ENCODE results near the gene TLR10.
"Not testable (repeated sequence)": the region's sequence is repeated elsewhere in the genome, so short reads cannot be mapped to it uniquely, and the experiment has no call there.

The TLR10 gene

DNA sequence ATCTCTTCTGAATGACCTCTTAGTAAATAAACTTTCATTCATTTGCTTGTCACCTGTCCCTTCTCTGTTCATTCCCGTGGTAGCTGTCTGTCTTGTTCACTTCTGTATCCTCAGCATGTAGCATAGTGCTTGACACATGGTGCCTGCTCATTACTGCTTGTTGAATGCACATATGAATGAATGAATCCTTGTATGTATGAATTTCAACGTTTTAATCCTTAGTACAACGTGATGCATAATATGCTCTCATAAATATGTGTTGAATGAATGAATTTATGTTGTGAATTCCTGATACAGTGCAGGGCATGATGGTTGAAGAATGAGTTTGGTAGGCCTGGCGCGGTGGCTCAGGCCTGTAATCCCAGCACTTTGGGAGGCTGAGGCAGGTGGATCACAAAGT lies 3.0 kb downstream of the TLR10 start:
- DNase-seq (ENCODE audit: low spot score), result no peak
- TF ChIP-seq, protein P1, sequence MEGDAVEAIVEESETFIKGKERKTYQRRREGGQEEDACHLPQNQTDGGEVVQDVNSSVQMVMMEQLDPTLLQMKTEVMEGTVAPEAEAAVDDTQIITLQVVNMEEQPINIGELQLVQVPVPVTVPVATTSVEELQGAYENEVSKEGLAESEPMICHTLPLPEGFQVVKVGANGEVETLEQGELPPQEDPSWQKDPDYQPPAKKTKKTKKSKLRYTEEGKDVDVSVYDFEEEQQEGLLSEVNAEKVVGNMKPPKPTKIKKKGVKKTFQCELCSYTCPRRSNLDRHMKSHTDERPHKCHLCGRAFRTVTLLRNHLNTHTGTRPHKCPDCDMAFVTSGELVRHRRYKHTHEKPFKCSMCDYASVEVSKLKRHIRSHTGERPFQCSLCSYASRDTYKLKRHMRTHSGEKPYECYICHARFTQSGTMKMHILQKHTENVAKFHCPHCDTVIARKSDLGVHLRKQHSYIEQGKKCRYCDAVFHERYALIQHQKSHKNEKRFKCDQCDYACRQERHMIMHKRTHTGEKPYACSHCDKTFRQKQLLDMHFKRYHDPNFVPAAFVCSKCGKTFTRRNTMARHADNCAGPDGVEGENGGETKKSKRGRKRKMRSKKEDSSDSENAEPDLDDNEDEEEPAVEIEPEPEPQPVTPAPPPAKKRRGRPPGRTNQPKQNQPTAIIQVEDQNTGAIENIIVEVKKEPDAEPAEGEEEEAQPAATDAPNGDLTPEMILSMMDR (IDR thresholded peaks at IDR 0.05; ENCODE audit: extremely low read depth, insufficient read depth, missing control alignments), result no peak
- in situ Hi-C loops (cut with MboI; ENCODE audit: low pct_unique_long_range_greater_than_20kb, low sequenced_read_pairs, unreplicated experiment), result no loop called here

DNA sequence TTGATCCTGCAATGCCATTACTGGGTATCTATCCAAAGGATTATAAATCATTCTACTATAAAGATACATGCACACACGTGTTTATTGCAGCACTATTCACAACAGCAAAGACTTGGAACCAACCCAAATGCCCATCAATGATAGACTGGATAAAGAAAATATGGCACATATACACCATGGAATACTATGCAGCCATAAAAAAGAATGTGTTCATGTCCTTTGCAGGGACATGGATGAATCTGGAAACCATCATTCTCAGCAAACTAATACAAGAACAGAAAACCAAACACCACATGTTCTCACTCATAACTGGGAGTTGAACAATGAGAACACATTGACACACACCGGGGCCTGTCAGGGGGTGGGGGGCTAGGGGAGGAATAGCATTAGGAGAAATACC lies 4.9 kb downstream of the TLR10 start:
- DNase-seq (ENCODE audit: low spot score); in situ Hi-C loops (cut with MboI; ENCODE audit: low pct_unique_long_range_greater_than_20kb, low sequenced_read_pairs, unreplicated experiment): not testable (repeated sequence)

DNA sequence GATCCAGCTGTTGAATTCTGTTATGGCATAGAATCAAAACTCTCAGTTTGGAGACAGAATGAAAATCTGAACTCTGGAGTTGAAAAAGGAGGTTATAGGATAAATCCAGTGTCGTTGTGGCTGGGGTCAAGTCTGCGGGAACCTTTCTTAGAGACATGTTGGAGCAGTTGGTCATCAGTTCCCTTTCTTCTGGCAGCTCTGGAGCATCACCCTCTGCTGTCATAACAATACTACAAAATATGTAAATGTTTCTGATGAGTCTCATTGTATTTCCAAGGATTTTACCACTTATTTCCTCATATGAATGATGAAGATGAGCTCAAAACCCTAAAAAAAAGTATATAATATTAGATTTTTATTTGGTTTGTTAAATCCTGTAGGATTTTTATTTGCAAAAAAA lies 7.5 kb downstream of the TLR10 start:
- DNase-seq (ENCODE audit: low spot score), result no peak
- TF ChIP-seq, protein P1 (IDR thresholded peaks at IDR 0.05; ENCODE audit: extremely low read depth, insufficient read depth, missing control alignments), result no peak

DNA sequence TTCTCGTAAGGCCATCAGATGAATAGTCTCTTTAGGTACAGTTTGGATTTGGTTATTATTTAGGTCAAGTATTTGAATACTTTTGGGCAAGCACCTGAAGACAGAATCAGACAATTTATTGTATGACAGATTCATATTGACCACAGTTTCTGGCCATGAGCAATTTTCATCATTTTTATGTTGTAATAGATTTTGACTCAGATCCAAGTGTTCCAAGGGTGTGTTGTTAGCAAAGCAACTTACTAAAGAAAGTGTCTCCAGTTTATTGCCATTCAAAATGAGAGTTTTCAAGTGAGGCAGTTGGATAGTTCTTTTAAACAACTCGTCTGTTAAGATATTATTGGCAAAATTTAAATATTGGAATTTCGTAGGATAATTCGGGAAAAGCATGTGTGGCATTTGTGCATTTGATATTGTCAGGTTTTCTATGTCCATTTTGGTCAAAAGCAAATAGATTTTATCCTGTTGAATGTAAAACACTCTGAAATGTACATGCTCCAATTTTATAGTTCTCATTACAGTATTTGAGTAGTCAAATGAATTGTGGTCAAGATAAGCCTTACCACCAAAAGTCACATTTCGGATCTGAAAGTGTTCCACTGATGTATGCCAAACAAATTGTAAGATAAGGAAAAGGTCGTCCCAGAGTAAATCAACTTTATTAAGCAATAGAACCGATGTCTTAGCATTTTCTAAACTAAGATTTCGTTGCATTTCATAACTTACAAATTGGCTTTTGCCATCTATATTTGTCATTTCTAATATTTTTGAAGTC lies 8.4 kb downstream of the TLR10 start:
- TF ChIP-seq, protein P1 (IDR thresholded peaks at IDR 0.05; ENCODE audit: extremely low read depth, insufficient read depth, missing control alignments), result no peak
- in situ Hi-C loops (cut with MboI; ENCODE audit: low pct_unique_long_range_greater_than_20kb, low sequenced_read_pairs, unreplicated experiment), result no loop called here
- no peak for DNase-seq (ENCODE audit: low spot score)

More for the DNA sequence above, 7.5 kb downstream of the TLR10 start:
- in situ Hi-C loops (cut with MboI; ENCODE audit: low pct_unique_long_range_greater_than_20kb, low sequenced_read_pairs, unreplicated experiment), result no loop called here

DNA sequence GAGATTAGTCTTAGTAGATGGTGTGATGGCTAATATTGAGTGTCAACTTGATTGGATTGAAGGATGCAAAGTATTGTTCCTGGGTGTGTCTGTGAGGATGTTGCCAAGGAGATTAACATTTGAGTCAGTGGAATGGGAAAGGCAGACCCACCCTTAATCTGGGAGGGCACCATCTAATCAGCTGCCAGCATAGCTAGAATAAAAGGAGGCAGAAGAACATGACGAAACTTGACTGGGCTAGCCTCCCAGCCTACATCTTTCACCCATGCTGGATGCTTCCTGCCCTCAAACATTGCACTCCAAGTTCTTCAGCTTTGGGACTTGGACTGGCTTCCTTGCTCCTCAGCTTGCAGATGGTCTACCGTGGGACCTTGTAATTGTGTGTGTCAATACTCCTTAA lies 12.5 kb downstream of the TLR10 start:
- DNase-seq (ENCODE audit: low spot score); in situ Hi-C loops (cut with MboI; ENCODE audit: low pct_unique_long_range_greater_than_20kb, low sequenced_read_pairs, unreplicated experiment): not testable (repeated sequence)

DNA sequence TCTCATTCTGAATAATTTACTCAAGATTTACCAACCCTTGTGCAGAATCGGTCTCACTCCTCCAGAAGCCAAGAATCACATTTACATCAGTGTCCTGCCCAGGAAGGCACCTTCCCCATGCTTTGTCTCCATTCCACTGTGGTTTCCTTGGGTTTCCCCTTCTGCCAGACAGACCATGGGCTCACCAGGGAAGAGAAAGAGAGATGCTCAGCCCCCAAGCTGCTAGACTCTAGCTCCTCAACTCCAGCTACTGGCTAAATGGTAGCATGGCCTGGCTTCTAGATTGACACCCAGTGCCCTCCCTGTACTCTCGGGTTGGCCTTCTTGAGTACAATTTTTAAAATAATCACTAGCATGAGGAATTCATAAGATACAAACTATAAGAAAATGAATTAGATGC lies 12.9 kb downstream of the TLR10 start:
- TF ChIP-seq, protein P1 (IDR thresholded peaks at IDR 0.05; ENCODE audit: extremely low read depth, insufficient read depth, missing control alignments), result no peak
- in situ Hi-C loops (cut with MboI; ENCODE audit: low pct_unique_long_range_greater_than_20kb, low sequenced_read_pairs, unreplicated experiment), result loop anchor here (10.0 kb wide), 1 partner anchor 85 kb away; the partner anchor contains the start of gene TLR6
- DNase-seq (ENCODE audit: low spot score), result no peak

DNA sequence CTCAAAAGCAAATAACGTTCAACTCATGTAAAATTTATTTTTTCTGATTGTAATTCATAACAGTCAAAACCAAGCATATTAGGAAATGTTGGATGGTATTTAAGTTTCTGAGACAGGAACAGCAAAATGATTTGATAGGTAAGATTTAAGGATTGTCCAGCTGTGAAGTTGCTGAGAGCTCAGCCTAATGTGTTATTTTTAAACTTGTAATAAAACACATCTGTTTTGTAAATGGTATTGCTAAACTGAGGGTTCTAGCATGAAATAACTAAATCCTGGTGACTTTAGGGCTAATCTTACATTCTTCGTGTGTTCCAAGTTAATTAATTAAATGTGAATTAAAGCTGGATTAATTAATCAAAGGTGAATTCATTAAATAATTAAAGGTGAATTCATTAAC lies 13.3 kb downstream of the TLR10 start:
- TF ChIP-seq, protein P1 (IDR thresholded peaks at IDR 0.05; ENCODE audit: extremely low read depth, insufficient read depth, missing control alignments), result no peak
- in situ Hi-C loops (cut with MboI; ENCODE audit: low pct_unique_long_range_greater_than_20kb, low sequenced_read_pairs, unreplicated experiment), result loop anchor here (10.0 kb wide), 1 partner anchor 85 kb away; the partner anchor contains the start of gene TLR6
- no peak for DNase-seq (ENCODE audit: low spot score)
